GM18505 (cell line): ENCODE data around the gene MED12L.

Experiments
- ATAC-seq: cut with Tn5 transposase; IDR thresholded peaks from one replicate; pipeline ENCODE4 v1.9.1; 2021; ENCODE audit not compliant: unreplicated experiment
- POLR2A ChIP-seq: IDR thresholded peaks from 4 replicates; pipeline ENCODE4 v1.6.1; 2011; ENCODE audit warnings: borderline replicate concordance; ENCODE audit not compliant: insufficient read depth, insufficient read length; ENCODE audit errors: extremely low read depth

The MED12L gene

GRCh38 chr3:151312972-151313371 is 227.5 kb downstream of the MED12L start:
- no peak for TF ChIP-seq POLR2A
- no peak for ATAC-seq

- no peak for TF ChIP-seq POLR2A
- ATAC-seq = no peak
Observed at GRCh38 chr3:151314137-151314536, 228.7 kb downstream of the MED12L start.

- no peak for ATAC-seq
- TF ChIP-seq POLR2A = no peak
Observed at GRCh38 chr3:151314593-151314992, 229.1 kb downstream of the MED12L start.

DNA sequence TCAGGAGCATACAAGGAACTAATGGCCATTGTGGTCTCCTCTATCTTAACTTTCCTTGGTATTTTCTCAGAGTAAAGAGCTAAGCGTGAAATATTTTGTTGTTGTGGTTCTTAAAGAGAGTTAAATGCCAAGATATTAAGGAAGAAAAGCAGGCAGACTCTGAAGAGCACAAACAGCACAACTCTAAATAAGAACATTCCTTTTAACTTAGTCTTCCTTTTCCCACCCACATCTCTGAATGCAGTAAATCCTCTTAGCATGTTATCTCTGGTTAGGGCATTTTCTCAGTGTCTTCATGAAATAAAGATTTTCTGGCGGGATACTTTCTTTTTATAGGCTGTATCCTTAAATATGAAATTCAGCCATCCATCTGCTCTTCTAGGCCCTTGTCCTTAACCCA is 229.7 kb downstream of the MED12L start:
- ATAC-seq = no peak
- TF ChIP-seq POLR2A = no peak

GRCh38 chr3:151315846-151316245 is 230.4 kb downstream of the MED12L start:
- no peak for ATAC-seq
- TF ChIP-seq POLR2A = no peak

DNA sequence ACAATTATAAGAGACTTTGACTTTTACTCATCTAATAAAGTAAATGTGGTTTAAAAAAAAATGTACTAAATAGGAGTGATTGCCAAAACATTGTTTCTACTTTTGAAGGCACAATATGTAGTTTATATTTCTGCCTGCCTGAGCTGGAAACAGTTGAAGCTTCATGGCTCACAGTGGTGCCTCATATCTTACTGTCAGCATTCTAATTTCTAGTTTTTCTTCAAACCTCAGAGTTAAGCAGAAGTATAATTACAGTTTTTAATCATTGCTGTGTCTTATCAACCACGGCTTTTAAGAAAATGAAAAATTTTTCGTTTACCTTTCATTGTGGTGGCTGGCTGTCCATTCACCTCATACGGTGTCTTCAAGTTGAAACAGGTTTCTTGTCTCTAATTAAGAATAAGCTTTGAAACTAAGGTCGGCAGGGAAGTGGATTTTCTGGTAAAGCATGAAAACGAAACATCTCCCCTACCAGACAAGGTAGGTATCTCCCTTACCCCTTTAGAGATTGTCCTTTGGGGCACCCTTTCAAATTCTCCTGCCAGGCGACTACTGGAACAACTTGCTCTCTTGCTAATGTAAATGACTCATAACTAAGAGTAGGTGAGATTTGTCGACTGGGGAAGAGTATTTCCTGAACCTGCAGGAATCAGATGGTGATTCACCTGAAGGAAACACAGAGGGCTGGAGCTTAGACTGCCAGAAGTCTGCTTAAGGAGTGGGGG is 231.0 kb downstream of the MED12L start, which contains the start of gene GPR87:
Gene GPR87, minus strand, starts transcription at position 554 of the 725 bp plus-strand sequence. CDS start 16,720 bp downstream, outside the sequence.
- ATAC-seq = no peak
- no peak for TF ChIP-seq POLR2A

DNA sequence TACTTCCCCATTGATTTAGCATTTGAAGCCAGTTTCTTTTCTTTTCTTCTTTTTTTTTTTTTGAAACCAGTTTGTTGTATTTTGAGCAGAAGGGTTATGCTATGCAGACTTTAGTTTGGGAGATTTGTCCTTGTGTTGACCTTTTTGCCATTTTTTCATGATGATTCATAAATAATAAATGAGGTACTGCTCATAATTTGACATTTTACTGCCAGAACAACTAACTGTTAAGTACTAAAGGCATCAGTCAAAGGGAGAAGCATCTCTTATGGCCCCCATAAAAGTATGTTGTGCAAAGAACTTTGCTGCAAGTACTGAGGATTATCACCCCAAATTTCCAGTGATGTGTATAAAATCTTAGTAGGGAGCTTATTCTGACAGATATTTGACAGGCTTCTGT is 232.8 kb downstream of the MED12L start:
- ATAC-seq = no peak
- TF ChIP-seq POLR2A = no peak

- TF ChIP-seq POLR2A = no peak
- ATAC-seq = no peak
Observed at GRCh38 chr3:151318991-151319390, 233.5 kb downstream of the MED12L start.

DNA sequence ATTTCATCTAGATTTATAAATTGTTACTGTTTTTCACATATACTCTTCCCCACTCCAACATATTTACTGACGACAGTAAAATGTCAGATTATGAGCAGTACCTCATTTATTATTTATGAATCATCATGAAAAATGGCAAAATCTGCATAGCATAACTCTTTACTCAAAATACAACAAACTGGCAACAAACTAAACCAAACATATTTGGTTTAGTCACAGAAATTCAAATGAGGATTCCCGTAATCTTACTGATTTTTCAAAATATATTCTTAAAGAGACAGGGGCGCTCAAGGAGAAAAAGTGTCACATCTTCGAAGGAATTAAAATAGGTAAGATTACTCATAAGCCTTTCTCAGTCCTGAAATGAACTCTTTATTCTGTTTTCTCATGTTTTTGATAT is 234.2 kb downstream of the MED12L start:
- no peak for ATAC-seq
- TF ChIP-seq POLR2A = no peak

DNA sequence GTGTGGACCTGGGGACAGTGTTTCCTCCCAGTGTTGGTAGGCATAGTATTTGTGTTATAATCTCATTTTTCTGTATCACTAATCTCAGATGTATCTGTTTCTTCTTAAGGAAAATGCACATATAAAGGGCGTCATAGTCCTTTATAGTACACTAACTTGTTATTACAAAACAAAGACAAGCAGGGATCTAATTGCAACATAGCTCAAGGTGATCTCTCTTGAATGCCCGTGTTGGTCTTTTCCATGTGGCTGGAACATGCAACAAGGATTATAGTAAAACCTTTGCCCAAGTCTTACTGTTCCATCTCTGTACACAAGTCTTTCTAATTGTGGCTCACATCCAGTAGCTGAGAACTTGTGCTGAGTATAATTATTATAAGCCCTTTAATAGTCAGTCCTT is 234.7 kb downstream of the MED12L start:
- no peak for ATAC-seq
- no peak for TF ChIP-seq POLR2A

- ATAC-seq = no peak
- no peak for TF ChIP-seq POLR2A
Observed at GRCh38 chr3:151321526-151321925, 236.1 kb downstream of the MED12L start.

GRCh38 chr3:151322511-151322910 is 237.0 kb downstream of the MED12L start:
- TF ChIP-seq POLR2A = no peak
- no peak for ATAC-seq

DNA sequence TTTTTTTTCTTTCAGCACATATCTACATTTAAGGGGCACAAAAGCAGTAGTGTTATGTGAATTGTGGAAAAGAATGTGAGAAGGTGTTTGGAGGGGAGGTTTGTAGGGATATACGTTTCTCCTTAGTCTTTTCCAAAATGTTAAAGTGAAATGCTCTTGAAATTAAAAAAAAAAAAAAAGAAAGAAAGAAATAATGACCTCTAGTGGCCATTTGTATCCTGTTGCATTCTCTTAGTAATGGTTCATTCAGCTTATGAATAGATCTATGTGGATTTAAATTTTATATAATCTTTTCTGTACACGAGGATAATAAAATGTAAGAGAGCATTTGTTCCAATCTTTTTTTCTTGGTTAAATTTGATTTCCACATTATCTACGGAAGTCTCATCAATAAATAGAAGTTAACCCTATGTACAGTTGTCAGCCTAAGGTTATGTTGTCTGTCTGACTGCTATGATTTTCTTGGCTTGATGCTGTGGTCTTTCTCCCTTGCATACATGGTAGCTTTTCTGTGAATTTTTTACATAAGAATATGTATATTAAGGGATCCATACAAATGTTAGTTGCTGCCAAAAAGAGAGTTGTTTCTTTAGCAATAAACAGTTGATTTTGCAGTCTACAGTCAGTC is 242.2 kb downstream of the MED12L start:
- no peak for ATAC-seq
- TF ChIP-seq POLR2A = no peak

- no peak for TF ChIP-seq POLR2A
Observed at GRCh38 chr3:151328298-151328995, 243.0 kb downstream of the MED12L start.

More at GRCh38 chr3:151328298-151328995, 243.0 kb downstream of the MED12L start:
- no peak for ATAC-seq
